Measurements from ENCODE around the gene TAPBP. TPM values are rescaled to one million over a fixed set of nuclear protein-coding genes. Genes with fewer than 3 reads are reported as not detected.

Gene TAPBP
- total and polyA plus RNA-seq, 9 of the 15 experiments (the other 6 are each of a cell fraction or from before 2014, with no cell fraction given) = 5.6 to 74.0 (median 22.3) TPM

DNA sequence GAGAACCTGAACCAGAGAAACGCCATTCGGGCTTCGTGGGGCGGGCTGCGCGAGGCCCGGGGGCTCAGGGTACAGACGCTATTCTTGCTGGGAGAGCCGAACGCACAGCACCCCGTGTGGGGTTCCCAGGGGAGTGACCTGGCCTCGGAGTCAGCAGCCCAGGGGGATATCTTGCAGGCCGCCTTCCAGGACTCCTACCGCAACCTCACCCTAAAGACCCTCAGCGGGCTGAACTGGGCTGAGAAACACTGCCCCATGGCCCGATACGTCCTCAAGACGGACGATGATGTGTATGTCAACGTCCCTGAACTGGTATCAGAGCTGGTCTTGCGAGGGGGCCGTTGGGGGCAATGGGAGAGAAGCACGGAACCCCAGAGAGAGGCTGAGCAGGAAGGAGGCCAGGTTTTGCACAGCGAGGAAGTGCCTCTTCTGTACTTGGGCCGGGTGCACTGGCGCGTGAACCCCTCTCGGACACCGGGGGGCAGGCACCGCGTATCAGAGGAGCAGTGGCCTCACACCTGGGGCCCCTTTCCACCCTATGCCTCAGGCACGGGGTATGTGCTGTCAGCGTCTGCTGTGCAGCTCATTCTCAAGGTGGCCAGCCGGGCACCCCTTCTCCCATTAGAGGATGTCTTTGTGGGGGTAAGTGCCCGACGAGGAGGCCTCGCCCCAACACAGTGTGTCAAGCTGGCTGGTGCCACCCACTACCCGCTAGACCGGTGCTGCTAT, 36.1 kb downstream of the TAPBP start (continued):
- TF ChIP-seq, protein P1, sequence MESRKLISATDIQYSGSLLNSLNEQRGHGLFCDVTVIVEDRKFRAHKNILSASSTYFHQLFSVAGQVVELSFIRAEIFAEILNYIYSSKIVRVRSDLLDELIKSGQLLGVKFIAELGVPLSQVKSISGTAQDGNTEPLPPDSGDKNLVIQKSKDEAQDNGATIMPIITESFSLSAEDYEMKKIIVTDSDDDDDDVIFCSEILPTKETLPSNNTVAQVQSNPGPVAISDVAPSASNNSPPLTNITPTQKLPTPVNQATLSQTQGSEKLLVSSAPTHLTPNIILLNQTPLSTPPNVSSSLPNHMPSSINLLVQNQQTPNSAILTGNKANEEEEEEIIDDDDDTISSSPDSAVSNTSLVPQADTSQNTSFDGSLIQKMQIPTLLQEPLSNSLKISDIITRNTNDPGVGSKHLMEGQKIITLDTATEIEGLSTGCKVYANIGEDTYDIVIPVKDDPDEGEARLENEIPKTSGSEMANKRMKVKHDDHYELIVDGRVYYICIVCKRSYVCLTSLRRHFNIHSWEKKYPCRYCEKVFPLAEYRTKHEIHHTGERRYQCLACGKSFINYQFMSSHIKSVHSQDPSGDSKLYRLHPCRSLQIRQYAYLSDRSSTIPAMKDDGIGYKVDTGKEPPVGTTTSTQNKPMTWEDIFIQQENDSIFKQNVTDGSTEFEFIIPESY (CRISPR knock-in tag; IDR thresholded peaks at IDR 0.05) = peak; percentile 81
- TF ChIP-seq CXXC5 (CRISPR knock-in tag; IDR thresholded peaks at IDR 0.05) = no peak
- no peak for TF ChIP-seq SOX6 (IDR thresholded peaks at IDR 0.05)
- no peak for TF ChIP-seq NR2F6 (CRISPR knock-in tag; IDR thresholded peaks at IDR 0.05)
- TF ChIP-seq NONO (IDR thresholded peaks at IDR 0.05; ENCODE audit: low read depth in 2 of 2, low read length in 1 of 2) = no peak
- no peak for TF ChIP-seq SMAD3 (CRISPR knock-in tag; conservative IDR thresholded peaks at IDR 0.05)
- no peak for TF ChIP-seq ZNF316 (IDR thresholded peaks at IDR 0.05)
- no peak for TF ChIP-seq XRCC4 (IDR thresholded peaks at IDR 0.05; ENCODE audit: extremely low read depth, insufficient read depth, insufficient read length)
- no peak for TF ChIP-seq ZNF282 (CRISPR knock-in tag; IDR thresholded peaks at IDR 0.05)
- TF ChIP-seq POLR2AphosphoS2 (IDR thresholded peaks at IDR 0.05; ENCODE audit: low read length) = no peak
- TF ChIP-seq, protein P2, sequence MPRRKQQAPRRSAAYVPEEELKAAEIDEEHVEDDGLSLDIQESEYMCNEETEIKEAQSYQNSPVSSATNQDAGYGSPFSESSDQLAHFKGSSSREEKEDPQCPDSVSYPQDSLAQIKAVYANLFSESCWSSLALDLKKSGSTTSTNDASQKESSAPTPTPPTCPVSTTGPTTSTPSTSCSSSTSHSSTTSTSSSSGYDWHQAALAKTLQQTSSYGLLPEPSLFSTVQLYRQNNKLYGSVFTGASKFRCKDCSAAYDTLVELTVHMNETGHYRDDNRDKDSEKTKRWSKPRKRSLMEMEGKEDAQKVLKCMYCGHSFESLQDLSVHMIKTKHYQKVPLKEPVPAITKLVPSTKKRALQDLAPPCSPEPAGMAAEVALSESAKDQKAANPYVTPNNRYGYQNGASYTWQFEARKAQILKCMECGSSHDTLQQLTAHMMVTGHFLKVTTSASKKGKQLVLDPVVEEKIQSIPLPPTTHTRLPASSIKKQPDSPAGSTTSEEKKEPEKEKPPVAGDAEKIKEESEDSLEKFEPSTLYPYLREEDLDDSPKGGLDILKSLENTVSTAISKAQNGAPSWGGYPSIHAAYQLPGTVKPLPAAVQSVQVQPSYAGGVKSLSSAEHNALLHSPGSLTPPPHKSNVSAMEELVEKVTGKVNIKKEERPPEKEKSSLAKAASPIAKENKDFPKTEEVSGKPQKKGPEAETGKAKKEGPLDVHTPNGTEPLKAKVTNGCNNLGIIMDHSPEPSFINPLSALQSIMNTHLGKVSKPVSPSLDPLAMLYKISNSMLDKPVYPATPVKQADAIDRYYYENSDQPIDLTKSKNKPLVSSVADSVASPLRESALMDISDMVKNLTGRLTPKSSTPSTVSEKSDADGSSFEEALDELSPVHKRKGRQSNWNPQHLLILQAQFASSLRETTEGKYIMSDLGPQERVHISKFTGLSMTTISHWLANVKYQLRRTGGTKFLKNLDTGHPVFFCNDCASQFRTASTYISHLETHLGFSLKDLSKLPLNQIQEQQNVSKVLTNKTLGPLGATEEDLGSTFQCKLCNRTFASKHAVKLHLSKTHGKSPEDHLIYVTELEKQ (CRISPR knock-in tag; IDR thresholded peaks at IDR 0.05) = no peak
- TF ChIP-seq NCOA2 (IDR thresholded peaks at IDR 0.05; ENCODE audit: partially characterized antibody in 2 of 2) = no peak
- TF ChIP-seq RBM17 (IDR thresholded peaks at IDR 0.05; ENCODE audit: borderline replicate concordance, low read depth, low read length) = no peak
- TF ChIP-seq JUN (IDR thresholded peaks at IDR 0.05; ENCODE audit: borderline replicate concordance, low read depth, low read length) = no peak
- 0 out of 2 replicates have a peak, but pooled peaks have one; percentile 34 for TF ChIP-seq JUN (CRISPR knock-in tag; IDR thresholded peaks at IDR 0.05; ENCODE audit: borderline replicate concordance)
- TF ChIP-seq, protein P3, sequence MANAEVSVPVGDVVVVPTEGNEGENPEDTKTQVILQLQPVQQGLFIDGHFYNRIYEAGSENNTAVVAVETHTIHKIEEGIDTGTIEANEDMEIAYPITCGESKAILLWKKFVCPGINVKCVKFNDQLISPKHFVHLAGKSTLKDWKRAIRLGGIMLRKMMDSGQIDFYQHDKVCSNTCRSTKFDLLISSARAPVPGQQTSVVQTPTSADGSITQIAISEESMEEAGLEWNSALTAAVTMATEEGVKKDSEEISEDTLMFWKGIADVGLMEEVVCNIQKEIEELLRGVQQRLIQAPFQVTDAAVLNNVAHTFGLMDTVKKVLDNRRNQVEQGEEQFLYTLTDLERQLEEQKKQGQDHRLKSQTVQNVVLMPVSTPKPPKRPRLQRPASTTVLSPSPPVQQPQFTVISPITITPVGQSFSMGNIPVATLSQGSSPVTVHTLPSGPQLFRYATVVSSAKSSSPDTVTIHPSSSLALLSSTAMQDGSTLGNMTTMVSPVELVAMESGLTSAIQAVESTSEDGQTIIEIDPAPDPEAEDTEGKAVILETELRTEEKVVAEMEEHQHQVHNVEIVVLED (CRISPR knock-in tag; IDR thresholded peaks at IDR 0.05) = no peak
- TF ChIP-seq KDM4B (IDR thresholded peaks at IDR 0.05; ENCODE audit: borderline replicate concordance in 2 of 2, low read depth in 1 of 2) = no peak
- TF ChIP-seq BCL6 (CRISPR knock-in tag; IDR thresholded peaks at IDR 0.05) = no peak
- no peak for TF ChIP-seq BRD4 (IDR thresholded peaks at IDR 0.05)
- TF ChIP-seq, protein P4, sequence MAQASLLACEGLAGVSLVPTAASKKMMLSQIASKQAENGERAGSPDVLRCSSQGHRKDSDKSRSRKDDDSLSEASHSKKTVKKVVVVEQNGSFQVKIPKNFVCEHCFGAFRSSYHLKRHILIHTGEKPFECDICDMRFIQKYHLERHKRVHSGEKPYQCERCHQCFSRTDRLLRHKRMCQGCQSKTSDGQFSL (CRISPR knock-in tag; IDR thresholded peaks at IDR 0.05) = no peak
- TF ChIP-seq, protein P4 (tag; IDR thresholded peaks at IDR 0.05) = no peak

Data from K562 (cell line).